Adrenal gland (tissue), 5 donors: Measurements from ENCODE around the gene RBMS1.

ENCODE experiments used
- CTCF ChIP-seq, 6 experiments: fragments of 450-650 bp in 4 of 6; fragments of 200-600 bp in 2 of 6; sonication (generic) in 1 of 6; IDR thresholded peaks; 1 replicate in 5 of 6; 2 replicates in 1 of 6; pipeline versions ENCODE4 v1.5.1 to v1.8.0; 2016 to 2021; ENCODE audit warnings: antibody characterized with exemption in 6 of 6, mild to moderate bottlenecking in 2 of 6, moderate library complexity in 1 of 6
- POLR2A ChIP-seq, 2 donors: fragments of 450-650 bp; IDR thresholded peaks; one replicate each; pipeline ENCODE4 v1.6.1; 2017; ENCODE audit warnings: antibody characterized with exemption in 2 of 2, mild to moderate bottlenecking in 2 of 2, moderate library complexity in 1 of 2
- donor health status: DM: no; HTN: no; CAD: no.

DNA sequence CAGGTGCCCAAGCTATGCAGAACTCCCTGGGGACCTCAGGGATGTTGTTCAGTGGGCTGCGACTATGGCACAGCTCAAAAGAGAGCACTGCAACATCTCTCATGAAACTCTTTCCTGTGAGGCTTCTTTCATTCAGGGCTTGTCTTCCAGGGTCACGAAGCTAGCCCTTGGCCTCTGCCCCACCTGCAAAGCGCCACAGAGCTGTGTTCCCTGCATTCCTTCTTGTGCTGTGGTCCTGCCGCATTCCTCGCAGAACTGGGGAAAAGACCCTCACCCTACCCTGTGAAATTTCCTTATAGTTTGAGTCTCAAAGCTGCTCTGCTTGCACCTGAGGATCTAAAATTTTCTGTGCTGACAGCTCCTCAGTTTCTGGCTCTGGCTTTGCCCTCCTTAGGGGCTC is 267.2 kb downstream of the RBMS1 start:
- TF ChIP-seq CTCF (IDR thresholded peaks at IDR 0.05) (no peak), POLR2A (IDR thresholded peaks at IDR 0.05) (no peak)
